Ascending aorta (tissue), 2 donors: Measurements from ENCODE around the gene ZBTB21. TPM values are rescaled to one million over a fixed set of nuclear protein-coding genes. Genes with fewer than 3 reads are reported as not detected.

Experiments used
- DNase-seq, 2 donors: peaks; one replicate each; pipeline ENCODE4 v3.0.0-alpha.2; 2019; ENCODE audit warnings: low spot score in 2 of 2
- H3K27ac ChIP-seq, 2 donors: fragments of 200-600 bp; sonication (generic); one replicate each; pipeline ENCODE4 v1.5.1; 2016 to 2017; ENCODE audit warnings: mild to moderate bottlenecking in 1 of 2
- H3K27me3 ChIP-seq: fragments of 200-600 bp; sonication (generic); one replicate; pipeline ENCODE4 v1.5.1; 2017
- H3K36me3 ChIP-seq, 2 donors: fragments of 200-600 bp; sonication (generic); one replicate each; pipeline ENCODE4 v1.5.1; 2016
- H3K4me1 ChIP-seq, 2 donors: fragments of 200-600 bp; sonication (generic); one replicate each; pipeline ENCODE4 v1.5.1; 2016 to 2017; ENCODE audit warnings: mild to moderate bottlenecking in 1 of 2
- H3K4me3 ChIP-seq, 2 donors: fragments of 200-600 bp; sonication (generic); one replicate each; pipeline ENCODE4 v1.5.1; 2016 to 2017; ENCODE audit warnings: mild to moderate bottlenecking in 1 of 2
- H3K9me3 ChIP-seq, 2 donors: fragments of 200-600 bp; sonication (generic); one replicate each; pipeline ENCODE4 v1.5.1; 2016
- intact Hi-C: fragments of 100-400 bp; cut with DNase I; formaldehyde crosslinking; loops from one replicate; pipeline ENCODE4 v1.15.1; 2023
- total RNA-seq: library from RNA; depleted of rRNA; stranded (reverse); fragments of >200 nt; gene quantifications from one replicate; pipeline ENCODE4 v1.1.0, GENCODE V29; 2016
- TF ChIP-seq, protein P1 (sequence below), 3 experiments: fragments of 200-600 bp in 2 of 3; fragments of 450-650 bp in 1 of 3; sonication (generic) in 2 of 3; IDR thresholded peaks; one replicate each; pipeline ENCODE4 v1.5.1; 2016 to 2019; ENCODE audit warnings: antibody characterized with exemption in 3 of 3, mild to moderate bottlenecking in 1 of 3, moderate library complexity in 1 of 3

Gene ZBTB21
- total RNA-seq, result 11.1 TPM

DNA sequence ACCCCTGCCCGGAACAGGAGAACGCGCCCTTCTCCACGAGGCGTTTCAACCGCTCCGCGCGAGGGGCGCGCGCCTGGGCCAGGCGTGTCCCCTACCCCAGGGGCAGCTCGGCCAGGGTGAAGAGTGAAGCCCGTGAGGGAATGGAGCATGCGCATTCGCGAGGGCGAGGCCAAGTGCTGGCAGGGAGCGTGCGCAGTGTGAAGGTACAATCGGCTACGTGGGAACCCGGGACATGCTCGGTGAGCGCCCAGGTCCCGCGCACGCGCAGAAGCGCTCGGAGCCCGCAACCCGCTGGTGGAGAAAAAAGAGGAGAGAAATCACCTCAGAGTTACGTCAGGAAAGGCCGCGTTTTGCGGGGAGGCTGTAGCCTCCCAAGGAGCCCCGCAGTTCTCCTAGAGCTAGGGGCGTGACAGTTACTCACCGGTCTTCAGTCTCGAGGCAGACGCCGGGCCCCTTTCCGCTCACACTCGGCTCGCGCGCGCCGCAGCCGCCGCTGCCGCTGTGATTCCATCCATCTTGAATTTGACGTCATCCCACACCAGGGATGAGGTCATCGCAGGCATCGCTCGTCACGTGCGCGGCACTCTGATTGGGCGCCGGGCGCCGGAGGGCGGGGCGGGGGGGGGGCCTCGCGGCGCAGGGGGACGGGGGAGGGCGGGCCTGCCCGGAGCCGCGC, at the start of gene ZBTB21:
ZBTB21 (minus strand) TSS at position 530 of the 676 bp plus-strand sequence. CDS start 16,265 bp downstream, outside the sequence.
- Histone ChIP-seq H3K27ac (peak within 1 kb of the TSS; percentile 96 to 97), H3K27me3 (no peaks in the 10 kb centered on the region), H3K4me3 (peak within 1 kb of the TSS; percentile 94 to 98), H3K36me3 (peaks cover 0 to 4% of the 10 kb centered on the region in 2 donors), H3K9me3 (no peaks in the 10 kb centered on the region), H3K4me1 (peaks cover 0 to 5% of the 10 kb centered on the region in 2 donors)
- TF ChIP-seq, protein P1, sequence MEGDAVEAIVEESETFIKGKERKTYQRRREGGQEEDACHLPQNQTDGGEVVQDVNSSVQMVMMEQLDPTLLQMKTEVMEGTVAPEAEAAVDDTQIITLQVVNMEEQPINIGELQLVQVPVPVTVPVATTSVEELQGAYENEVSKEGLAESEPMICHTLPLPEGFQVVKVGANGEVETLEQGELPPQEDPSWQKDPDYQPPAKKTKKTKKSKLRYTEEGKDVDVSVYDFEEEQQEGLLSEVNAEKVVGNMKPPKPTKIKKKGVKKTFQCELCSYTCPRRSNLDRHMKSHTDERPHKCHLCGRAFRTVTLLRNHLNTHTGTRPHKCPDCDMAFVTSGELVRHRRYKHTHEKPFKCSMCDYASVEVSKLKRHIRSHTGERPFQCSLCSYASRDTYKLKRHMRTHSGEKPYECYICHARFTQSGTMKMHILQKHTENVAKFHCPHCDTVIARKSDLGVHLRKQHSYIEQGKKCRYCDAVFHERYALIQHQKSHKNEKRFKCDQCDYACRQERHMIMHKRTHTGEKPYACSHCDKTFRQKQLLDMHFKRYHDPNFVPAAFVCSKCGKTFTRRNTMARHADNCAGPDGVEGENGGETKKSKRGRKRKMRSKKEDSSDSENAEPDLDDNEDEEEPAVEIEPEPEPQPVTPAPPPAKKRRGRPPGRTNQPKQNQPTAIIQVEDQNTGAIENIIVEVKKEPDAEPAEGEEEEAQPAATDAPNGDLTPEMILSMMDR (IDR thresholded peaks at IDR 0.05), result no peak
- peak; percentile 95 to 99 for DNase-seq
- intact Hi-C loops, result loop anchor here (1.0 to 2.0 kb wide), 11 partner anchors 30 to 487 kb away; partner anchors contain the start of genes PRDM15 and RSPH1

DNA sequence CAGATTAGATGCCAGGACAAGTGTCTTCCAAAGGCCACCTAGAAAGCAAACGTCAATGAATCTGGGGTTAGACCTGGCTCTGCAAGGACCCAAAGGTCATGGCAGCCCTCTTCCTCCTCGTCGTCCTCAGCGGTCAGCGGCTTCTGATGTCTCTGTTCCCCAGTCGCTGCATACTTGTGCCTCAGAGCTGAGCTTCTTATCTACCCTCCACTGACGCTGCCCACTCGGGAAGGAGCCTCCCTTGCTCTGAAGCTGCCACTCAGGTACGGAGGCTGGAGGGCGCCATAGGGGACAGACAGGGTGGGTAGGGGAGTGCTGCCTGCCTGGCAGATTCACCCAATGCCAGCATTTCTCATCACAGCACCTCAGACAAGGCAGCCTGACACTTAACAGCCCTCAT, 49.6 kb upstream of the ZBTB21 start:
- H3K4me1 ChIP-seq, result peaks cover 4 to 21% of the 10 kb centered on the region in 2 donors
- H3K36me3 ChIP-seq, result no peaks in the 10 kb centered on the region
- no peaks in the 10 kb centered on the region for H3K9me3 ChIP-seq
- peak overlapping the region in 1 of 2 donors; percentile 94 for H3K27ac ChIP-seq
- TF ChIP-seq, protein P1 (IDR thresholded peaks at IDR 0.05), result no peak
- no peak for DNase-seq
- intact Hi-C loops, result no loop called here
- no peaks in the 10 kb centered on the region for H3K27me3 ChIP-seq
- no peak overlapping the region for H3K4me3 ChIP-seq

DNA sequence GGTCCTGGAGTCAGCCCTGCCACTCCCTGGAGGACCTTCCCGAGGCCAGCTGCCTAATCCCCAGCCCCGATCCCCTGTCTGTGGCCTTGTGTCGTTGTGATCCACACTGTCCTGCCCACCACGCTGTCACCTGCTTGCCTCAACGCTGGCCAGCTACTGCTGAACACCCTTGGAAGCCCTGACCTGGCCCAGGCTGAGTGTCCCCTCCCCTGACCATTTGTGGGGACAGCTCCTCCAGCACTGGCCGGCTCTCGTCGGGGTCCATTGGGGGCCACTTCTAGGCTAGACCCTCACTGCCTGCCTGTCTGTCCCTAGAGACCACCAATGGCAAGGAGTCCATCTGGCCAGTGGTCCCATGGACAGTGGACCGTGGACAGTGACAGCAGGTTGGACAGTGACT, 49.0 kb upstream of the ZBTB21 start:
- intact Hi-C loops, result no loop called here
- TF ChIP-seq, protein P1 (IDR thresholded peaks at IDR 0.05), result no peak
- no peaks in the 10 kb centered on the region for H3K36me3 ChIP-seq
- no peak for DNase-seq
- H3K4me3 ChIP-seq, result no peak overlapping the region
- no peaks in the 10 kb centered on the region for H3K27me3 ChIP-seq
- peaks cover 4 to 21% of the 10 kb centered on the region in 2 donors for H3K4me1 ChIP-seq
- no peaks in the 10 kb centered on the region for H3K9me3 ChIP-seq
- H3K27ac ChIP-seq, result peak overlapping the region in 1 of 2 donors; percentile 94

DNA sequence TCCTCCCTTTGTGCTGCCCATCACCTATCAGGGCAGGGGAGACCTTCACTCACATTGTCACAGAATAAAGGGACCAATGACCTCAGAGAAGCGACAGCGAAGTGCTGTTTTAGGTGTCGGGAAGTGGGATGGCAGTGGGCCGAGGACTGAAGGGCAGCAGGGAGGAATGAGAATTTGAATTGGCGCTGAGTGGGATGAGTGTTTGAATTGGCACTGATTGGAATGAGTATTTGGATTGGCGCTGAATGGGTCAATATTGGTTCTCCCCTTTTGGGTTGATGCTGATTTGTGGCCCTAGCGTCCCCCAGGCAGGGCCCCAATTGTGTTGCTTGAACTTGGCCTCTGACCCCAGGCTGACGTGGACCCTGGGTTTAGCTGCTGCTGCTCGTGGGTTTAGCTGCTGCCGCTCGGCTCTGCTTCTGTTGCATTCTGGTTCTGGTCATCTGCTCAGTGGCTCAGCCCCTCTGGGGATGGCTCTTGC, 48.5 kb upstream of the ZBTB21 start:
- Histone ChIP-seq H3K9me3 (no peaks in the 10 kb centered on the region), H3K27me3 (no peaks in the 10 kb centered on the region), H3K27ac (peak overlapping the region; percentile 87 to 94), H3K4me3 (no peak overlapping the region), H3K4me1 (peaks cover 4 to 21% of the 10 kb centered on the region in 2 donors), H3K36me3 (no peaks in the 10 kb centered on the region)
- DNase-seq, result no peak
- TF ChIP-seq, protein P1 (IDR thresholded peaks at IDR 0.05), result no peak
- intact Hi-C loops, result no loop called here

DNA sequence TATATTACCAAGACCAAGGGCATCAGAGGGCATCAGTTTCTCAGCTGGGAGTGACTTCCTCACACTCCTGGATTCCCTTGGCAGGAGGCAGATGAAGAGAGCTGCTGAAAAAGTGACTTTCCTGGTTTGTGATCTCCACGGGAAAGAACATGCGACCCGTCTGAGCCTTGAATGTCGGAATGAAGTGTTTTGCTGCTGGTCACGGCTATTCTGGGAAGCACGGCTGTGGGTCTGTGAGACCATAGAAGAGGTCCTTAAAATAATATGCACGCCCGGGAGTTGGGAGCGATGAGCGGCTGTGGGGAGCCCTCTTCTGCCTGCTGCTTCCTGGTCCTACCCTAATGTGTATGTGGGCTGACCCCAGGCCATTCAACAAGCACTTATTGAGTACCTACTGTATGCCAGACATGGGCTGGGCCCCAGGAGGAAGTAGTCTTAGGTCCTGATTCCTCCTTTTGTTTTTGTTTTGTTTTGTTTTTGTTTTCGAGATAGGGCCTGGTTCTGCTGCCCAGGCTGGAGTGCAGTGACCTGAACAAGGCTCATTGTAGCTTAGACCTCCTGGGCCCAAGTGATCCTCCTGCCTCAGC, 47.8 kb upstream of the ZBTB21 start:
- TF ChIP-seq, protein P1 (IDR thresholded peaks at IDR 0.05), result peak in 1 of 3 experiments; percentile 14
- Histone ChIP-seq H3K9me3 (no peaks in the 10 kb centered on the region), H3K36me3 (no peaks in the 10 kb centered on the region), H3K27me3 (no peaks in the 10 kb centered on the region), H3K4me3 (peak overlapping the region in 1 of 2 donors; percentile 41), H3K27ac (peak overlapping the region; percentile 87 to 94), H3K4me1 (peaks cover 4 to 21% of the 10 kb centered on the region in 2 donors)
- DNase-seq, result no peak
- intact Hi-C loops, result loop anchor here (1.0 to 2.0 kb wide), 4 partner anchors 10 to 100 kb away; partner anchors contain the start of gene ZBTB21
